HepG2 (cell line): ENCODE data around the gene ZNF618. TPM values are rescaled to one million over a fixed set of nuclear protein-coding genes. Genes with fewer than 3 reads are reported as not detected.

Source experiments
- CTCF ChIP-seq: sonication (generic); formaldehyde crosslinking; IDR thresholded peaks from 2 replicates; pipeline ENCODE4 v1.5.0; 2020; ENCODE audit warnings: mild to moderate bottlenecking, missing genetic modification reagents, moderate library complexity
- HIC2 ChIP-seq: sonication (generic); formaldehyde crosslinking; IDR thresholded peaks from 2 replicates; pipeline ENCODE4 v1.9.0; 2022; ENCODE audit warnings: low read depth, missing genetic modification reagents
- LBX2 ChIP-seq: sonication (generic); formaldehyde crosslinking; IDR thresholded peaks from 2 replicates; pipeline ENCODE4 v1.5.0; 2020; ENCODE audit warnings: missing genetic modification reagents, mild to moderate bottlenecking, borderline replicate concordance
- MAZ ChIP-seq, 2 experiments: sonication (generic) in 1 of 2; formaldehyde crosslinking in 1 of 2; IDR thresholded peaks; 2 replicates each; pipeline versions ENCODE4 v1.5.0 to v1.6.1; 2012 to 2020; ENCODE audit warnings: low read depth in 2 of 2, mild to moderate bottlenecking in 2 of 2, borderline replicate concordance in 1 of 2, improper control_type of control experiment in 1 of 2, low read length in 1 of 2, missing genetic modification reagents in 1 of 2, moderate library complexity in 1 of 2
- NFAT5 ChIP-seq: sonication (generic); formaldehyde crosslinking; IDR thresholded peaks from 2 replicates; pipeline ENCODE4 v1.4.0; 2020; ENCODE audit warnings: missing genetic modification reagents
- NR2F1 ChIP-seq, 2 experiments: fragments of 450-650 bp in 1 of 2; formaldehyde crosslinking in 1 of 2; IDR thresholded peaks; 2 replicates each; pipeline versions ENCODE4 v1.5.0 to v1.6.1; 2016 to 2020; ENCODE audit warnings: mild to moderate bottlenecking in 1 of 2, missing compliant biosample characterization in 1 of 2, missing genetic modification reagents in 1 of 2, moderate library complexity in 1 of 2
- RBM39 ChIP-seq: fragments of 200-400 bp; formaldehyde crosslinking; IDR thresholded peaks from one replicate; pipeline ENCODE4 v1.6.1; 2018; ENCODE audit warnings: antibody characterized with exemption, mild to moderate bottlenecking, low read depth, low read length; ENCODE audit not compliant: poor library complexity, severe bottlenecking
- SMAD9 ChIP-seq: sonication (generic); formaldehyde crosslinking; IDR thresholded peaks from 2 replicates; pipeline ENCODE4 v1.5.1; 2020; ENCODE audit warnings: mild to moderate bottlenecking, missing genetic modification reagents
- SMC3 ChIP-seq: IDR thresholded peaks from 2 replicates; pipeline ENCODE4 v1.6.1; 2011; ENCODE audit warnings: low read length, improper control_type of control experiment
- SOX13 ChIP-seq, 3 experiments: fragments of 450-650 bp in 1 of 3; sonication (generic) in 1 of 3; formaldehyde crosslinking in 1 of 3; IDR thresholded peaks in 2 of 3; conservative IDR thresholded peaks in 1 of 3; 2 replicates each; pipeline versions ENCODE4 v1.5.0 to v1.6.1; 2016 to 2020; ENCODE audit warnings: antibody characterized with exemption in 1 of 3, mild to moderate bottlenecking in 1 of 3, missing compliant biosample characterization in 1 of 3, missing genetic modification reagents in 1 of 3, moderate library complexity in 1 of 3
- SP5 ChIP-seq: IDR thresholded peaks from 2 replicates; pipeline ENCODE4 v1.6.1; 2016; ENCODE audit warnings: low read depth, borderline replicate concordance
- STAG1 ChIP-seq: sonication (generic); formaldehyde crosslinking; IDR thresholded peaks from 2 replicates; pipeline ENCODE4 v1.4.0; 2020; ENCODE audit warnings: missing genetic modification reagents
- THAP8 ChIP-seq: sonication (generic); formaldehyde crosslinking; IDR thresholded peaks from 2 replicates; pipeline ENCODE4 v1.5.1; 2020; ENCODE audit warnings: missing genetic modification reagents, mild to moderate bottlenecking, borderline replicate concordance
- ZNF34 ChIP-seq: sonication (generic); formaldehyde crosslinking; IDR thresholded peaks from 2 replicates; pipeline ENCODE4 v1.4.0; 2020; ENCODE audit warnings: mild to moderate bottlenecking, missing genetic modification reagents, borderline replicate concordance
- ZNF776 ChIP-seq: sonication (generic); formaldehyde crosslinking; IDR thresholded peaks from 2 replicates; pipeline ENCODE4 v1.4.0; 2020; ENCODE audit warnings: mild to moderate bottlenecking, missing genetic modification reagents
- ZZZ3 ChIP-seq: sonication (generic); formaldehyde crosslinking; IDR thresholded peaks from 2 replicates; pipeline ENCODE4 v1.4.0; 2020; ENCODE audit warnings: missing genetic modification reagents, mild to moderate bottlenecking, borderline replicate concordance
- polyA plus RNA-seq, 8 experiments: library from polyadenylated mRNA; depleted of rRNA in 3 of 8; stranded (reverse) in 7 of 8; unstranded in 1 of 8; fragments of >200 nt; fragmentation: Illumina TruSeq in 4 of 8; extraction: Trizol in 4 of 8; gene quantifications; 2 replicates each; pipeline versions ENCODE4 v1.2.1 to v1.2.3, GENCODE V29; 2011 to 2016; ENCODE audit warnings: low read depth in 4 of 8, missing spikeins in 1 of 8, mixed read lengths in 1 of 8; ENCODE audit not compliant: insufficient read depth in 1 of 8
- total RNA-seq, 5 experiments: library from RNA; depleted of rRNA; stranded (reverse); fragments of >200 nt; fragmentation: Illumina TruSeq; extraction: Trizol; gene quantifications; 2 replicates each; pipeline ENCODE4 v1.2.3, GENCODE V29; 2016; ENCODE audit warnings: low read depth in 1 of 5

ZNF618 gene
- total and polyA plus RNA-seq, 2 of the 13 experiments (the other 11 are each of a cell fraction or from before 2014, with no cell fraction given) = 0.07 TPM

GRCh38 chr9:113853333-113853732 is 22.8 kb upstream of the ZNF618 start (continued):
- TF ChIP-seq NFAT5 = no peak
- peak; percentile 54 for TF ChIP-seq STAG1 (CRISPR knock-in tag)
- no peak for TF ChIP-seq ZNF34
- no peak for TF ChIP-seq MAZ (IDR thresholded peaks at IDR 0.05; ENCODE audit: borderline replicate concordance, low read depth, low read length)
- no peak for TF ChIP-seq MAZ (CRISPR knock-in tag; IDR thresholded peaks at IDR 0.05; ENCODE audit: low read depth)
- no peak for TF ChIP-seq LBX2 (CRISPR knock-in tag)
- no peak for TF ChIP-seq THAP8 (CRISPR knock-in tag)
- TF ChIP-seq ZZZ3 (CRISPR knock-in tag) = no peak
- no peak for TF ChIP-seq HIC2 (CRISPR knock-in tag)
- TF ChIP-seq NR2F1 (CRISPR knock-in tag; IDR thresholded peaks at IDR 0.05) = no peak
- peak; percentile 58 for TF ChIP-seq CTCF (CRISPR knock-in tag)
- TF ChIP-seq SP5 (CRISPR knock-in tag) = no peak
- TF ChIP-seq SOX13 (IDR thresholded peaks at IDR 0.05) = no peak
- TF ChIP-seq SOX13 (CRISPR knock-in tag; conservative IDR thresholded peaks at IDR 0.05 in 1 of 2, IDR thresholded peaks at IDR 0.05 in 1 of 2) = no peak
- TF ChIP-seq SMAD9 = no peak
- no peak for TF ChIP-seq RBM39
- peak; percentile 11; the same call in 1 of the 2 replicates for TF ChIP-seq SMC3
- no peak for TF ChIP-seq ZNF776 (CRISPR knock-in tag)
